Activated CD4-positive, alpha-beta T cell treated with anti-CD3 and anti-CD28 coated beads, Interleukin-2, Interleukin-6, amounts not matched to agents 100 ng/mL and 50 ng/mL, durations not matched to agents 16 hours and 8 hours (primary cell): ENCODE data around the gene FRY.

Experiments used
- DNase-seq: peaks from one replicate; pipeline ENCODE4 v3.0.0-alpha.2; 2020

Gene FRY

GRCh38 chr13:32136061-32136460, 104.5 kb downstream of the FRY start:
- no peak for DNase-seq

GRCh38 chr13:32136716-32137115, 105.1 kb downstream of the FRY start:
- DNase-seq = no peak

GRCh38 chr13:32139251-32139650, 107.7 kb downstream of the FRY start:
- DNase-seq = no peak

GRCh38 chr13:32140109-32140508, 108.5 kb downstream of the FRY start:
- DNase-seq = no peak

GRCh38 chr13:32141462-32141861, 109.9 kb downstream of the FRY start:
- DNase-seq = no peak

GRCh38 chr13:32142115-32142514, 110.5 kb downstream of the FRY start:
- no peak for DNase-seq

GRCh38 chr13:32142956-32143375, 111.4 kb downstream of the FRY start:
- no peak for DNase-seq

- peak; percentile 13 for DNase-seq
Observed at GRCh38 chr13:32147193-32147592, 115.6 kb downstream of the FRY start.

GRCh38 chr13:32147976-32148375, 116.4 kb downstream of the FRY start:
- no peak for DNase-seq

- DNase-seq = no peak
Observed at GRCh38 chr13:32150239-32150638, 118.7 kb downstream of the FRY start.

- no peak for DNase-seq
Observed at GRCh38 chr13:32150794-32151193, 119.2 kb downstream of the FRY start.

- DNase-seq = no peak
Observed at GRCh38 chr13:32151240-32151639, 119.7 kb downstream of the FRY start.

GRCh38 chr13:32153056-32153455, 121.5 kb downstream of the FRY start:
- DNase-seq = no peak

GRCh38 chr13:32159137-32159869, 127.7 kb downstream of the FRY start:
- no peak for DNase-seq

GRCh38 chr13:32162395-32163005, 130.9 kb downstream of the FRY start:
- DNase-seq = no peak

GRCh38 chr13:32164622-32165268, 133.2 kb downstream of the FRY start:
- DNase-seq = peak; percentile 66

- DNase-seq = no peak
Observed at GRCh38 chr13:32165796-32166195, 134.2 kb downstream of the FRY start.

- no peak for DNase-seq
Observed at GRCh38 chr13:32168131-32168530, 136.6 kb downstream of the FRY start.

- DNase-seq = no peak
Observed at GRCh38 chr13:32170841-32171240, 139.3 kb downstream of the FRY start.

GRCh38 chr13:32173881-32174280, 142.3 kb downstream of the FRY start:
- DNase-seq = no peak

- no peak for DNase-seq
Observed at GRCh38 chr13:32174366-32174765, 142.8 kb downstream of the FRY start.

- DNase-seq = no peak
Observed at GRCh38 chr13:32175307-32175706, 143.7 kb downstream of the FRY start.

- no peak for DNase-seq
Observed at GRCh38 chr13:32175943-32176342, 144.4 kb downstream of the FRY start.

- DNase-seq = no peak
Observed at GRCh38 chr13:32176696-32177095, 145.1 kb downstream of the FRY start.
